Muscle layer of duodenum (tissue), 2 donors: ENCODE measurements around the gene CD300LG.
"Not testable (repeated sequence)": the region's sequence is repeated elsewhere in the genome, so short reads cannot be mapped to it uniquely, and the experiment has no call there.

Source experiments
- H3K27ac ChIP-seq: one replicate; pipeline ENCODE4 v1.7.0; 2013; ENCODE audit warnings: mild to moderate bottlenecking, low read length
- H3K27me3 ChIP-seq: one replicate; pipeline ENCODE4 v1.7.0; 2013; ENCODE audit warnings: low read depth, mild to moderate bottlenecking, control low read depth, low read length
- H3K36me3 ChIP-seq, 2 donors: one replicate each; pipeline ENCODE4 v1.7.0; 2013; ENCODE audit warnings: low read length in 2 of 2, control low read depth in 1 of 2, mild to moderate bottlenecking in 1 of 2; ENCODE audit not compliant: insufficient read depth in 2 of 2, control insufficient read depth in 1 of 2
- H3K4me1 ChIP-seq, 2 donors: one replicate each; pipeline ENCODE4 v1.7.0; 2013; ENCODE audit warnings: low read length in 2 of 2, mild to moderate bottlenecking in 2 of 2, control low read depth in 1 of 2, moderate library complexity in 1 of 2; ENCODE audit not compliant: insufficient read depth in 2 of 2, control insufficient read depth in 1 of 2
- H3K4me3 ChIP-seq, 2 donors: one replicate each; pipeline ENCODE4 v1.7.0; 2013; ENCODE audit warnings: low read length in 2 of 2, low read depth in 1 of 2, mild to moderate bottlenecking in 1 of 2
- H3K9me3 ChIP-seq, 2 donors: one replicate each; pipeline ENCODE4 v1.7.0; 2013; ENCODE audit warnings: low read length in 2 of 2, control low read depth in 1 of 2, mild to moderate bottlenecking in 1 of 2; ENCODE audit not compliant: control insufficient read depth in 1 of 2
- donor health status: healthy.

Gene CD300LG

GRCh38 chr17:43881758-43882505, 35.0 kb downstream of the CD300LG start:
- Histone ChIP-seq H3K9me3 (no peaks in the 10 kb centered on the region), H3K4me3 (no peak overlapping the region), H3K27ac (no peak overlapping the region), H3K27me3 (no peaks in the 10 kb centered on the region), H3K36me3 (peaks cover 0 to 27% of the 10 kb centered on the region in 2 donors), H3K4me1 (peaks cover 0 to 4% of the 10 kb centered on the region in 2 donors)

GRCh38 chr17:43882761-43883415, 35.9 kb downstream of the CD300LG start:
- no peaks in the 10 kb centered on the region for H3K9me3 ChIP-seq
- H3K27ac ChIP-seq: no peak overlapping the region
- peaks cover 0 to 4% of the 10 kb centered on the region in 2 donors for H3K4me1 ChIP-seq
- H3K4me3 ChIP-seq: no peak overlapping the region
- H3K27me3 ChIP-seq: no peaks in the 10 kb centered on the region
- peaks cover 0 to 27% of the 10 kb centered on the region in 2 donors for H3K36me3 ChIP-seq

DNA sequence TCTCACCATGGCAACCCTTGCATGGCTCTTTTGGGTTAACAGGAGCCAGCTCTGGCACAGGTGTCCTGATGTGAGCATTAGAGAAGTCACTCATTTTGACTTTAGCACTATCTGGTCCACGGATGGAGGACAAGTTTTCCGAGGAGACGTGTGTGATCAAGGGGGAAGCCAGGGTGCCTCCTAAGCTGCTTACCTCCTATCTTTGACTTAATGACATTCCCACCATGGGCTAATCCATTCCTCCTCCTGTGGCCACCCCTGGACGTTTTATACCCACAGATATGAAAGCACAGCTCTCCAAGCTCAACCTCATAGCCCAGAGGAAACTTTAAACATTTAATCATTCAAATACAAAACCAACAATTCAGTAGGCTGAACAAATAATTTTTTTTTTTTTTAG, 41.6 kb downstream of the CD300LG start:
- no peak overlapping the region for H3K4me3 ChIP-seq
- peaks cover 0 to 6% of the 10 kb centered on the region in 2 donors for H3K36me3 ChIP-seq
- H3K27ac ChIP-seq: no peak overlapping the region
- no peaks in the 10 kb centered on the region for H3K9me3 ChIP-seq
- no peaks in the 10 kb centered on the region for H3K4me1 ChIP-seq
- no peaks in the 10 kb centered on the region for H3K27me3 ChIP-seq

GRCh38 chr17:43890240-43890639, 43.3 kb downstream of the CD300LG start:
- Histone ChIP-seq H3K4me1 (no peaks in the 10 kb centered on the region), H3K4me3 (no peak overlapping the region), H3K36me3 (peaks cover 0 to 4% of the 10 kb centered on the region in 2 donors), H3K27me3 (no peaks in the 10 kb centered on the region), H3K9me3 (no peaks in the 10 kb centered on the region), H3K27ac (no peak overlapping the region)

- no peaks in the 10 kb centered on the region for H3K9me3 ChIP-seq
- peaks cover 0 to 4% of the 10 kb centered on the region in 2 donors for H3K36me3 ChIP-seq
- no peak overlapping the region for H3K4me3 ChIP-seq
- H3K27me3 ChIP-seq: no peaks in the 10 kb centered on the region
- no peak overlapping the region for H3K27ac ChIP-seq
- no peaks in the 10 kb centered on the region for H3K4me1 ChIP-seq
Observed at GRCh38 chr17:43891851-43892646, 45.1 kb downstream of the CD300LG start.

DNA sequence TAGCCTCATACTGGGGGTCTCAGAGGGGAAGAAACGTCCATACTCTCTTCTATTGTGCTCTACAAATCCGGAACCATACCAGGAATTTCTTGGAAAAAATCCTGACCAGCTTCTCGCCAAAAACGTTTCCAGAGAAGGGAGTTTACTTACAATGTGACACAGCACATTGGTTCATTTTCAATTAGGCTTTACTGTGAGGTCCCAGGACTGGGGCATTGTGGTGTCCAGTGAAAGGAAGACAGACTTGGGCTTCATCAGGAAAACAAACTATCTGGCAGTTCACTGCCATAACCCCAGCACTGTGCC, 45.6 kb downstream of the CD300LG start:
- H3K4me1 ChIP-seq: no peaks in the 10 kb centered on the region
- no peak overlapping the region for H3K4me3 ChIP-seq
- H3K27ac ChIP-seq: no peak overlapping the region
- H3K36me3 ChIP-seq: peaks cover 0 to 5% of the 10 kb centered on the region in 2 donors
- H3K27me3 ChIP-seq: no peaks in the 10 kb centered on the region
- H3K9me3 ChIP-seq: no peaks in the 10 kb centered on the region

GRCh38 chr17:43894494-43894893, 47.5 kb downstream of the CD300LG start:
- not testable (repeated sequence) for H3K27ac ChIP-seq, H3K27me3 ChIP-seq, H3K9me3 ChIP-seq, H3K4me3 ChIP-seq, H3K4me1 ChIP-seq
- H3K36me3 ChIP-seq: peaks cover 0 to 11% of the 10 kb centered on the region in 2 donors

DNA sequence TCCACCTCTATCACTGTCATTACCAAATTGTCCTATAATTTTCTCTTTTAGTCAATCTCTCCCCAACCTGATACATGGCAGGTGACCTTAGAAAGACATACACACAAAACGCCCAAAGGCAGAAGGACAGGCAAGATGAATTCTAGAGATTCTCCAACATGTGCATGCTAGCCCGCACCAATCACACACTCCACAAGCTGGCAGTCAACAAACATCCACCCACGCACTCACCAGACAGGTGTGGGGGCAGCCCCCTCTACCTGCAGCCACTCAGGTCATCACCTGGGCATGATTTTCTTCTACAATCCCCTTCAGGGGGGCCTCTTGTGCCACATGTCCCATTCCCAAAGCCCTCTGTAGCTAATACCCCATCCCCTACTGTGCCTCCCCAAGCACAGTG, 50.9 kb downstream of the CD300LG start:
- peaks cover 0 to 7% of the 10 kb centered on the region in 2 donors for H3K36me3 ChIP-seq
- no peak overlapping the region for H3K27ac ChIP-seq
- H3K4me3 ChIP-seq: no peak overlapping the region
- no peaks in the 10 kb centered on the region for H3K9me3 ChIP-seq
- no peaks in the 10 kb centered on the region for H3K27me3 ChIP-seq
- H3K4me1 ChIP-seq: peaks cover 0 to 15% of the 10 kb centered on the region in 2 donors

DNA sequence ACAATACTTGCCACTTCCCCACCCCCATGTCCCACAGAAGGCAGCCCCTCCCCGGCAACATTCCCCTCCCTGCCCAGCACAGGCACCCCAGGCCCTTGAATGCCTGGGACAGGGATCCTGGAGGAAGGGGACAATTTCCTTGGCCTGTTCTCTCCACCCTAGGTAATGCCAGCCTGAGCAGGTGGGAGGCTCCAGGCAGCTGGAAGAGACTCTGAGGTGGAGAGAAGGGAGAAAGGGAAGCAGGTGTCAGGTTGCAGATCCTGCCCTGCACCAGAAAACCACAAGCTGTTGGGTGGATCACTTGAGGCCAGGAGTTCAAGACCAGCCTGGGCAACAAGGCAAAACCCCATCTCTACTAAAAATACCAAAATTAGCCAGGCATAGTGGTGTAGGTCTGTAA, 51.5 kb downstream of the CD300LG start:
- Histone ChIP-seq H3K9me3 (no peaks in the 10 kb centered on the region), H3K36me3 (peaks cover 0 to 7% of the 10 kb centered on the region in 2 donors)

GRCh38 chr17:43900183-43900857, 53.3 kb downstream of the CD300LG start:
- no peaks in the 10 kb centered on the region for H3K9me3 ChIP-seq
- H3K36me3 ChIP-seq: peaks cover 0 to 7% of the 10 kb centered on the region in 2 donors
- H3K27ac ChIP-seq: no peak overlapping the region
- H3K4me1 ChIP-seq: peaks cover 0 to 17% of the 10 kb centered on the region in 2 donors
- peaks cover 1% of the 10 kb centered on the region for H3K27me3 ChIP-seq
- peak overlapping the region; percentile 56 to 68 for H3K4me3 ChIP-seq

More for the DNA sequence above, 51.5 kb downstream of the CD300LG start:
- Histone ChIP-seq H3K27ac (no peak overlapping the region), H3K4me3 (no peak overlapping the region), H3K4me1 (peaks cover 0 to 15% of the 10 kb centered on the region in 2 donors), H3K27me3 (no peaks in the 10 kb centered on the region)
